ENCODE data around the gene ILRUN.
A peak's percentile ranks its signal among the peaks of the same experiment; 100 is the strongest.
"Not testable (repeated sequence)": the region's sequence is repeated elsewhere in the genome, so short reads cannot be mapped to it uniquely, and the experiment has no call there.

ILRUN gene

DNA sequence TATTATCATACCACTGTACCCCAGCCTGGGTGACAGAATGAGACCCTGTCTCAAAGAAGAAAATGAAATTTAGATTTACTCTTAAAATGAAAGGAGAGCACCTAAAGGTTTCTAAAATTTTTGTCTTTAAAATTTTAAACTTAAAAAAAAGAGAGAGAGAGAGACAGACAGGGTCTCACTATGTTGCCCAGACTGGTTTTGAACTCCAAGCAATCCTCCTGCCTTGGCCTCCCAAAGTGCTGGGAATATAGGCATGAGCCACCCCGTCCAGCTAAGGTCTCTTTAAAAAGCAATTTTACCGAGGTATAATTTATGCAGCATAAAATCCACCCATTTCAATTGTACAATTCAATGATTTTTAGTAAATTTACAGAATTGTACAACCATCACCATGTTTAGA lies 33.2 kb downstream of the ILRUN start:
- no peak for DNase-seq

DNA sequence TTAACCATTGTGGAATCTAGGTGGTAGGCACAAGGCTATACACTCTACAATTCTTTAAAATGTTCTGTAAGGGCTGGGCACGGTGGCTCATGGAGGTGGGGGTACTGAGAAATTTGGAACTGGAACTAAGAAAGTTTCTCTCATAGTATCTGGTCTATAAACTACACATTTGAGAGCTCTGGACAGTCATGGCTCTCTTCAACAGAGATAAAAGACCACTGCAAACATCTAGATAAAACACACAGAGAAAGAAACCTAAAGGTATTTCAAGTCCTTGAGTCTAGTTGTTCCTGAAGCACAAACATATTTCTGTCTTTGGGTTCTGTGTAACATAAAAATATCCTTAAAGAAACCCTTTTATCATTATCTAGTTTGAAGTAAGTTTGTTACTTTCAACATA lies 35.2 kb downstream of the ILRUN start:
- DNase-seq: no peak

DNA sequence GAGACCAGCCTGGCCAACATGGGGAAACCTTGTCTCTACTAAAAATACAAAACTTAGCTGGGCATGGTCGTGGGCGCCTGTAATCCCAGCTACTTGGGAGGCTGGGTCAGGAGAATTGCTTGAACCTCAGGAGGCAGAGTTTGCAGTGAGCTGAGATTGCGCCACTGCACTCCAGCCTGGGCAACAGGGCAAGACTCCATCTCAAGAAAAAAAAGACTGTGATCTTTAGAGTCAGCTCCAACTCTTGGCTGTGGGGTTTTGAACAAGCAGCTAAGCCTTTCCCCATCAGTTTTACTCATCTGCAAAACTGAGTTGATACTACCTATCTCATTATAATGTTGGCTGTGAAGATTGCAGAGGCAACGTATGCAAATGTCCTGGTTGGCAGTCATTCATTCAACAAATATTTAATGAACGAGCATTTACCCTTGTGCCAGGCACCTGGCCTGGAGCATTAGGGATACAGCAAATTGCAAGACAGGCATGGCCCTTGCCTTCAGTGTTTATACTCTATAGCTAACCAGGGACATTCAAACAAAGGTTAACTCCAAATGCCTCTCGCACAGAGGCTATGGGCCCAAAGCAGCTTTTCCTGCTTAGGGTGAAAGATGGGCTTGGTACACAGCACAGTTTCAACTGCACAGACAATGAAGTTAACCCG lies 37.8 kb downstream of the ILRUN start:
- DNase-seq: no peak

DNA sequence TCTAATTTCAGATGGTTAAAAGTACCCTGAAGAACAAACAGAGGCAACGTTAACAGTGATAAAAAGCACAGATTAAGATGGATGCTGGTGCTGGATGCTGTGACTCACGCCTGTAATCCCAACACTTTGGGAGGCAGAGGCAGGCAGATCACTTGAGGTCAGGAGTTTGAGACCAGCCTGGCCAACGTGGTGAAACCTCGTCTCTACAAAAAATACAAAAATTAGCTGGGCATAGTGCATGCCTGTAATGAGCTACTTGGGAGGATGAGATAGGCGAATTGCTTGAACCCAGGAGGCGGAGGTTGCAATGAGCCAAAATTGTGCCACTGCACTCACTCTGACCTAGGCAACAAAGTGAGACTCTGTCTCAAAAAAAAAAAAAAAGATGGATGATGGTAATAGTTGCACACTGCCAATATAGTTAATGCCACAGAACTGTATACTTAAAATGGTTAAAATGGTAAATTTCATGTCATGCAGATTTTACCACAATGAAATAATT lies 38.5 kb downstream of the ILRUN start:
- DNase-seq: not testable (repeated sequence)

DNA sequence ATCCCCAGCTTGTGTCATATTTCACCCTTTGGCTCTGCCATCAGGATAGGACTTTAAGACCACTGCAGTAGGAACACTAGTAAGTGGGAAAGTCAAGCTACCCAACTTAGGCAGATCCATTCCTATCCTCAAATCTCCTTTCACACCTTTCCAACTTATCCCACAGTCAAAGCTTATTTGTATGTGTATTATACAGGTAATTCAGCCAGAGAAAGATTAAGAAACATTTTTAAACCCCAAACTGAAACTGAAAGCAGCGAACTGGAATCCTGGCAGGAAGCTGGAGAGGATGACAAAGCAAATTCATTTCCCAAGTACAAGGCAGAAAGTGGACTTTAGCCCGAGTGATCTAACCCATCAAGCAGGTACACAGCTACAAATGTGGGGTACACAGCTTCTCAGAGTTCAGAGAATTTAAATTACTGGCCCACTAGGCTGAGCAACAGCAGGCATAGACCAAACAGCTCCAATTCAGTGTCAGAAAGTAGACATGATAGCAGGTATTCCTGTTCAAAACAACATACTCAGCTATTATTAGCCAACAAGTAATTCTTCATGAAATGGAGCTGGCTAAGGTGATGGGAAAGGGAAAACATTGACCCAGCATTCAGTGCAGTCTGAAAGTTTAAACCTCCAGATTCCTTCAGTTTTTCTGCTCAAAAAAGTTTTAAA lies 39.1 kb downstream of the ILRUN start:
- DNase-seq: peak; percentile 68

DNA sequence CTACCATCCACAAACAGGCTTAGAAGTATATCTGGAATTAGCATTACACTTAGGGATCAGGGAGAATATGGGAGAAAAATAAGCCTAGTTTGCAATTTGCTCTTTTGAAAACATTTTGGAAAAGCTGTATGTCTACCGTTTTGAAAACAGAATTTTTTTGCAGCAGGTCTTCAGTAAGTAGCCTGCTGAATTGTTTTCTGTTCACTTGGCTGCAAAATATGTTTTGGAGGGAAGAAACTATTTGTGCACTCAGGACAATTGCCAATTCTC lies 39.6 kb downstream of the ILRUN start:
- no peak for DNase-seq

DNA sequence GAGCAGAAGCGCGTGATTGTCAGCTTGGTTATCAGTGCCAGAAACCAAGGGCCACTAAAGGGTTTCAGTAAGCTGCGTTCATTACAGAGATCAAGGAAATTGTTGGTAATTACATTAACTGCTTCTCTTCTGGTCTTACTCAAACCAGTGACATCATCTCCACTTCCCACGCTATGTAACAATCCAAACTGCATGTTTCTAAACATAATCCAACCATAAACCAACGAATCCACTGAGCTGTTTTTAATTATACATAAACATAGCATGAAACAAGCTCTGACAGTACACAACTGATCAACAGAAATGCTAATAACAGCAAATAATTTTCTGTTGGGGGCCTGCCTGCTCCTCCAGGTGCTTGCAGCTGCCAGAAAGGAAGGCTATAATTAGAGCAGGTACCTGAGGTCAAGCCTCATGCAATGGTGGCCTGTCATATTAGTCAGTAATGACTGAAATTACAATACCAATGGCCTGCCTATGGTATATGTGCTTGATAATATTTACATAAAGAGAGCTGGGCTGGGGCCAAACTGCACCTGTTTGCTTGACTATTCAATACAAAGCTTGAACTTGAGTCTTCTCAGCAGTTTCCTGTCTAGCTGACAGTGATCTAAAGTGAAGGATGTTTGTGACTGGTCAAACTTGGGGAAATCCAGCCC lies 40.1 kb downstream of the ILRUN start:
- peak; percentile 67 for DNase-seq

DNA sequence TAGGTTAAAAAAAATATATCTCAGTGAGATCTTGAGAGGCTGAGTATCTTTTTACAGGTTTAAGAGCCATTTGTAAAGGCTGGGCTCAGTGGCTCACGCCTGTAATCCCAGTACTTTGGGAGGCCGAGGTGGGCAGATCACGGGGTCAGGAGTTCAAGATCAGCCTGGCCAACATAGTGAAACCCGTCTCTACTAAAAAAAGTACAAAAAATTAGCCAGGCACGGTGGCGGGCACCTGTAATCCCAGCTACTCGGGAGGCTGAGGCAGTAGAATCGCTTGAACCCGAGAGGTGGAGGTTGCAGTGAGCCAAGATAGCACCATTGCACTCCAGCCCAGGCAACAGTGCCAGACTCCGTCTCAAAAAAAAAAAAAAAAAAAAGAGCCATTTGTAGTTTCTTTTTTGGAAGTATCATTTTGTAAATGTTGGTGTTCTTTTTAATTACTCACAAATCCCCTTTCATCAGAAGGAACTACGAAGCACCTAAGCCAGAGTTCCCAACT lies 40.6 kb downstream of the ILRUN start:
- not testable (repeated sequence) for DNase-seq

DNA sequence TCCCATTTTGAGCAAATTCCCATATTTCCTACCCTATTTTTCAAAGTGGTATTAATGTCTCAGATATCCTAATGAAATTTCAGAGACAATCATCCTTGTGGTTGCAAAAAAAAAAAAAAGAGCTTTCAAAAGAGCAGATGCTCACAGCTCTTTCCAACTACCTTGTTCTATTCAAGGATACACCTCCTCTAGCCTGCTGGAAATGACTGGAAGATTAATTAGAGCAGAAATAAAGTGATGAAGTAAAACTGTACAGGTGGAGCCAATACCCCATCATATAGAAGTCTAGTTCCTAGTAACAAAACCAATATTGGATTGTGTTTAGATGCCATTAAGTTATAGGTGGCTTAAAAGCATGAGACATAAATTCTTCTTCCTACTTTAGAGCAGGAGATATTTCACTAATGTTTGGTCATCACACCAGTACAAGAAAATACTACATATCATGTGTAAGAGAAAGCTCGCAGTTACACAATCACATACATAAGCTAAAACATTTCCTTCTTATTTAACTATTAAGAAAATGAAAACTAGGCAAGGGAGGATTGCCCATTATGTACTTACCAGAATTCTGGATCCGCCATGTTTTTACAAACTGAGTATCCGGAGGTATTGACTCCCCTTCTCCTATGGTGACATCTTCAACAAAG lies 42.4 kb downstream of the ILRUN start:
- no peak for DNase-seq

DNA sequence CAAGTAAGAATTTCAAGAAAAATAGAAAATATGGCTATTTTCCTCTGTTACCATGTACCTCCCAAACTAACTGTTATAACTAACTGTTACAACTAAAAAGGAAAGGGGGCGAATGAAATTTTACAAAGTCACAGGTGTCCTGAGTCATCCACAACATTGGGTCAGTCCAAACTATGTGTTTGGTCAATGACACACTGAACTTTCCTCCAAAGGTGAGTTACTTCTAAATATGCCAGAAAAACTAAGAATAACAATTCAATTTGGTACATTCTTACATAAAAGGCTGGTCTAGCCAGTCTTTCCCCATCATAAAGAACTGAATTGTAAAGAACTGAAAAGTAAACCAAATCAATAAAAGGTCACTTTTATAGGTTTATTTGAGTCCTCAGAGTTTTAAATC lies 44.3 kb downstream of the ILRUN start:
- no peak for DNase-seq

DNA sequence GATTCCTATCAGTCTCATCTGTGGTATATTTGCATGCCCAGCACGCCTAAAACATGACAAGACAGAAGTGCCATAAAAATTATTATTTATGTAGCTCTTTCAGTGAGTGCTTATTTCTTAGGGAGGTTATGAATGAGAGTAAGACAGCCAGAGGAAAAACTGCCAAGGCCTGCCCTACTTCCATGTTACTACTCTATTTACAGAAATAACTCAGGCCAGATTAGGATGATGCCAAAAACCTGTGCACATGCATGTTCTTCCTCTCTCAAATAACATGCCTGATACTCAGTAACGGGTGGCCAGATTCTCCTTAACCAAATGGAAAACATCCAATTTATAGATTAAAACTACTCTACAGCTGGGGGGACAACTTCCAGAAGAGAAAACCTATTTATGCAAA lies 45.7 kb downstream of the ILRUN start:
- DNase-seq: no peak

DNA sequence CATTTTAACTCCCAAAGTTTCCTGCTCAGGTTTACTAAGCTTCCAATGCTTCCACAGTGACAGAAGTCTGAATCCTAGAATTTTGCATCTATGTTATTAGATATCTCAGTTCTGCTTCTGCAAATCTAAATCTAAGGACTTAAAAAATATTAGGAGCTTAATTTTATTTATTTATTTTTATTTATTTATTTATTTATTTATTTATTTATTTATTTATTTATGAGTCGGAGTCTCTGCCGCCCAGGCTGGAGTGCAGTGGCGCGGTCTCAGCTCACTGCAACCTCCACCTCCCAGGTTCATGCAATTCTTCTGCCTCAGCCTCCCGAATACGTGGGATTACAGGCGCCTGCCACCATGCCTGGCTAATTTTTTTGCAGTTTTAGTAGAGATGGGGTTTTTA lies 46.3 kb downstream of the ILRUN start:
- DNase-seq: not testable (repeated sequence)

DNA sequence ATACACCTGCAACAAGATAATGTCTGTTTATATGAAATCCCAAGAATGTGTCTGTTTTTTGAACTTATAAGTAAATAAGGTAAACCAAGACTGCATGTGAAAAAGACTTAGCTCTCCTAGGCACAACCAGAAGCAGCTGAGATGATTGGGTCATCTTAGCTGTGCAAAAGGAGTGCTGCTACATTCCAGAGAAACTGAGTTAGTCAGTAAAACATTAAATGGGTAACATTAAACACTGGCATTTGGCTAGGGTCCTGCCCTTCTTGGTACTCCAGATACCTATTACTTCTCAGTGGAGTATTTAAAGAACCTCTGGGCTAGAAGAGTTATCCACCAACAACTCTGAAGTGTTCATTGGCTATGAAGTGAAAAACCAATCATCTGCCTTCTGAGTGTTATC lies 47.8 kb downstream of the ILRUN start:
- DNase-seq: no peak

Measured in NCI-H1092 treated with DMSO at 0.1 percent for 48 hours (cell line).